Kidney epithelial cell (primary cell): ENCODE measurements around the gene LCOR. TPM values are rescaled to one million over a fixed set of nuclear protein-coding genes. Genes with fewer than 3 reads are reported as not detected.

Experiments
- DNase-seq: peaks from one replicate; pipeline ENCODE4 v3.0.0-alpha.2; 2010; ENCODE audit warnings: low read depth
- H3K27me3 ChIP-seq: 2 replicates; pipeline ENCODE4 v1.6.0; 2011; ENCODE audit warnings: low read length; ENCODE audit not compliant: control insufficient read depth, insufficient read depth
- H3K36me3 ChIP-seq: 2 replicates; pipeline ENCODE4 v1.5.1; 2011; ENCODE audit warnings: low read length; ENCODE audit not compliant: control insufficient read depth, insufficient read depth
- H3K4me3 ChIP-seq: 2 replicates; pipeline ENCODE4 v1.5.1; 2011; ENCODE audit warnings: low read depth, mild to moderate bottlenecking, control low read depth, low read length
- total RNA-seq: library from RNA; depleted of rRNA; stranded (reverse); fragments of >200 nt; gene quantifications from 2 replicates; pipeline ENCODE4 v1.2.3, GENCODE V29; 2015
- TF ChIP-seq, protein P1 (sequence below): IDR thresholded peaks from 2 replicates; pipeline ENCODE4 v1.5.1; 2011; ENCODE audit warnings: mild to moderate bottlenecking, moderate library complexity, low read length, control low read depth, inconsistent platforms; ENCODE audit not compliant: insufficient read depth, poor library complexity, severe bottlenecking

Gene LCOR
- total RNA-seq, 1 donor from 2014 or later, result 29.8 TPM

DNA sequence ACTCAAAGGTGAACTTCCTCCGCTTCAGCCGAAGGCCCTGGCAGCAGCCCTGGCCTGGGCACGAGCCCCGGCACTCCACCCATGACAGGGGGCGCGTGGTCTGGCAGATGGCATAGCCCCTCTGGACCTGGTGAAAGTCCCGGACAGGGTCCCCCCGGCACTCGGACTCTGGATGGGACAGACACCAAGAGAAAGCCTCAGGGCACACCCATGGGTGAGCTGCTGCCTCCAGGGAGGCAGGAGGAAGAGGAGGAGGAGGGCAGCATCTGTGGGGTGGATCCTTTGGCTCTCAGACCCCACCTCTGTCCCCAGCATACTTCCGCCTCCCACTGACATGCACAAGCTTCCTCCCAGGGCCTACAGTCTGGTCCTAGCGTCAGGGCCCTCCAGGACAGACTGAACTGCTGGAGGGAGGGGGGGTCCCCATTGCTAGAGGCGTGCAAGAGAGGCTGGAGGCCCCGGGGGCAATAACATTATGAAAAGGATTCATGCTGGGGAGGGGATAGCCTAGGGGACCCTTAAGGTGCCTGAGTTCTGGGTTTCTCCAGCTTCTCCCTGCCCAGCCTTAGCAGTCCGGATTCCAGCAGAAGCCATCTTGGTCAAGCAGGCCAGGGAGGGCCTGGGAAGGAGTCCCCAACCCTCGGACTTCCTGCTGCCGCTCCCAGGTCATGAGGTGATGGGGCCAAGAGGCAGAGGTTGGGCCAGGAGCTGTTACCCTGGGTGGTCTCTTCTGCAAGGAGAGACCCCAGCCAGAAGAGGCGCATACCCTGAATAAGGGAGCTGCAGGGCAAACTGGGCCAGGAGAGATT, 169.3 kb downstream of the LCOR start:
- H3K4me3 ChIP-seq, result no peak overlapping the region
- no peaks in the 10 kb centered on the region for H3K36me3 ChIP-seq
- no peak for DNase-seq
- TF ChIP-seq, protein P1, sequence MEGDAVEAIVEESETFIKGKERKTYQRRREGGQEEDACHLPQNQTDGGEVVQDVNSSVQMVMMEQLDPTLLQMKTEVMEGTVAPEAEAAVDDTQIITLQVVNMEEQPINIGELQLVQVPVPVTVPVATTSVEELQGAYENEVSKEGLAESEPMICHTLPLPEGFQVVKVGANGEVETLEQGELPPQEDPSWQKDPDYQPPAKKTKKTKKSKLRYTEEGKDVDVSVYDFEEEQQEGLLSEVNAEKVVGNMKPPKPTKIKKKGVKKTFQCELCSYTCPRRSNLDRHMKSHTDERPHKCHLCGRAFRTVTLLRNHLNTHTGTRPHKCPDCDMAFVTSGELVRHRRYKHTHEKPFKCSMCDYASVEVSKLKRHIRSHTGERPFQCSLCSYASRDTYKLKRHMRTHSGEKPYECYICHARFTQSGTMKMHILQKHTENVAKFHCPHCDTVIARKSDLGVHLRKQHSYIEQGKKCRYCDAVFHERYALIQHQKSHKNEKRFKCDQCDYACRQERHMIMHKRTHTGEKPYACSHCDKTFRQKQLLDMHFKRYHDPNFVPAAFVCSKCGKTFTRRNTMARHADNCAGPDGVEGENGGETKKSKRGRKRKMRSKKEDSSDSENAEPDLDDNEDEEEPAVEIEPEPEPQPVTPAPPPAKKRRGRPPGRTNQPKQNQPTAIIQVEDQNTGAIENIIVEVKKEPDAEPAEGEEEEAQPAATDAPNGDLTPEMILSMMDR, result no peak
- no peaks in the 10 kb centered on the region for H3K27me3 ChIP-seq

DNA sequence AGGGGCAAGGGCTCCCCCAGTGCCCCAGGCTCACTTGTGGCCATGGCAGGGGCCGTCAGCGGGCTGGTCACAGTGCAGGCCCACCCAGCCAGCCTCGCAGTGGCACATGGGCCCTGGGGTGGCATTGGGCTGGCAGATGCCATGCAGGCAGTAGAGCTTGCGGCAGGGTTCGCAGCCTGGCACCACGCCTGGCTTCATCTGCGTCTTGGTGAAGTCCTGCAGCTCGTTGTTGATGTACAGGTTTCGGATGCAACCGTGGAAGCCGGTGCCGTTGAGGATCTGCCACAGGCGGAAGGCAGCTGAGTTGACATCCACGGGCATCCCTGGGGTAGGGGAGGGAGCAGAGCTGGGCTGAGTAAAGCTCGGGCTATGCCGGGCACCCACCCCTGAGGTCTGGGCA, 170.6 kb downstream of the LCOR start:
- DNase-seq, result no peak
- TF ChIP-seq, protein P1, result no peak
- Histone ChIP-seq H3K27me3 (no peaks in the 10 kb centered on the region), H3K4me3 (no peak overlapping the region), H3K36me3 (no peaks in the 10 kb centered on the region)

DNA sequence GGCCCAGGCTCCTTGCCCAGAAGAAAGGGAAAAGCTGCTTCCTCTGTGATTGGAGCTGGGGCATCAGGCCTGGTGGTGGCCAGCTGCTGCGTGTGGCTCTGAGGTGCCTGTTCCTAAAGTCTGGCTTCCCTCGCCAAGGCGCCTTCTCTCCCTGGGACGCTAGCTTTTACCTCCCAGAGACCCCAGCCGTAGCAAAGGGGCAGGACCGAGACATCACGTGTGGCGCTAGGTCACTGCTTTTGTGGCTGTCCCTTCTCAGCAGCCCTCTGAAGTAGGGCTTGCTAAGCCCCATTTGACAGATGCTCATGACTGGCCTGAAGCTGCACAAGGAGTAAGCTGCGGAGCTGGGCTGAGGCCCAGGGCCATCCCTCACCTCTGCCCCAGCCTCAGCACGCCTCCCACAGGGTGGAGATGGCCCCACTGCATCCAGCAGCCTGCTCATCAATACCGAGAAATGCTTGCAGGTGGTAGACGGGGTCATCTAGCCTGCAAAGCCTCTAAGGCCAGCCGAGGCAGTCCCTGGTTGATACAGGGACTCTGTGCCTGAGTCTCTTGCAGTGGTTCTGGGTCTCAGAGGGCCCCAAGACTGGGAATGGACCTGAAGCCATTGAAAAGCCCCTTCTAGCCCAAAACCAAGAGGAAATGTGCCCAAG, 171.2 kb downstream of the LCOR start:
- TF ChIP-seq, protein P1, result no peak
- no peaks in the 10 kb centered on the region for H3K36me3 ChIP-seq
- no peaks in the 10 kb centered on the region for H3K27me3 ChIP-seq
- DNase-seq, result no peak
- no peak overlapping the region for H3K4me3 ChIP-seq

DNA sequence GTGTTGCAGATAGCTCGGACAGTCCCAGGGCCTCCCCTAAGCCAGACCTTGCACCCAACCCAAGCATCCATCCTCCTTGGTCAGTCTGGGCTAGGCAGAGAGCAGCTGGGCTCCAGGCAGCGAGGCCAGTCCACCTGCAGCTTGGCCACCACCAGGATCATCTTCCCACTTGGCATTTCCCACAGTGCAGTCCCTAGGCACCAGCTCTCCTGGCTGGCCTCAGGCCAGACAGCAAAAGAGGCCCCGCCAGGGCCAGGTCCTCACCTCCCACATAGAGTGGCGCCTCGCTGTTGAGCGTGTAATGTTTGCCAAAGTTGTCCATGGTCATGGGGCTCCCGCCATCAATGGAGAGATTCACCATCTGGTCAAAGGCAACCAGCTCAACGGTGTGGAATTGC, 171.7 kb downstream of the LCOR start:
- DNase-seq, result no peak
- Histone ChIP-seq H3K4me3 (no peak overlapping the region), H3K36me3 (no peaks in the 10 kb centered on the region), H3K27me3 (no peaks in the 10 kb centered on the region)
- TF ChIP-seq, protein P1, result no peak

DNA sequence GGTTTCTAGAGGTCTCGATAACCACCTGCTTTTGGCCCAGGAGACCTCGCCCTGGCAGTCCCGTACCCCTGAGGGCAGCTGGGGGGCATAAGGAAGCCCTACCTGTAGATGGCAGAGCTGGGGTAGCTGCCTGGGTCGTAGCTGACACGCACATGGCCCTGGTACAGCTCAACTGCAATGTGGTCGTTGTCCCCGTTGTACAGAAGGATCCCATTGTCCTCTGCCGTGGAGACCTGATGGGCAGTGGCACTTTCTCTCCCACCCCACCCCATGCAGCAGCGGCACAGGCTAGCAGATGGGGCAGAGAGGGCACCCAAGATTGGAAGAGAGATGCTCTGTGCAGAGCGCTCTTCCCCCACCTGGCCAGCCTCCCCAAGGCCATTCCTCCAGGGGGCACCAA, 172.5 kb downstream of the LCOR start:
- TF ChIP-seq, protein P1, result no peak
- H3K36me3 ChIP-seq, result no peaks in the 10 kb centered on the region
- no peak overlapping the region for H3K4me3 ChIP-seq

More for the DNA sequence above, 172.5 kb downstream of the LCOR start:
- no peaks in the 10 kb centered on the region for H3K27me3 ChIP-seq
- no peak for DNase-seq
